GM23338 (cell line): ENCODE measurements around the gene EXOSC5. TPM values are rescaled to one million over a fixed set of nuclear protein-coding genes. Genes with fewer than 3 reads are reported as not detected.
A peak's percentile ranks its signal among the peaks of the same experiment; 100 is the strongest.

Experiments used
- ATAC-seq: fragments of 200-7000 bp; cut with Tn5 transposase; 3 replicates; pipeline ENCODE4 v1.9.1; 2020
- DNase-seq: peaks from one replicate; pipeline ENCODE4 v3.0.0-alpha.2; 2015; ENCODE audit warnings: low spot score
- H2AFZ ChIP-seq: fragments of 200-600 bp; sonication (generic); 2 replicates; pipeline ENCODE4 v1.8.0; 2016; ENCODE audit warnings: antibody characterized with exemption, mild to moderate bottlenecking, moderate library complexity
- H3F3A ChIP-seq: fragments of 200-600 bp; sonication (generic); replicated peaks from 2 replicates; pipeline ENCODE4 v1.8.0; 2017; ENCODE audit warnings: antibody characterized with exemption, mixed run types, low read depth
- H3K27ac ChIP-seq: fragments of 200-600 bp; sonication (generic); 2 replicates; pipeline ENCODE4 v1.6.1; 2016; ENCODE audit warnings: low read depth
- H3K27me3 ChIP-seq: fragments of 200-600 bp; sonication (generic); 2 replicates; pipeline ENCODE4 v1.8.0; 2016; ENCODE audit warnings: mild to moderate bottlenecking, mixed run types, moderate library complexity; ENCODE audit not compliant: insufficient read depth
- H3K36me3 ChIP-seq: fragments of 200-600 bp; sonication (generic); 2 replicates; pipeline ENCODE4 v1.8.0; 2016; ENCODE audit warnings: mild to moderate bottlenecking; ENCODE audit not compliant: insufficient read depth
- H3K4me1 ChIP-seq: fragments of 200-600 bp; sonication (generic); 2 replicates; pipeline ENCODE4 v1.8.0; 2016; ENCODE audit warnings: mild to moderate bottlenecking, moderate library complexity; ENCODE audit not compliant: insufficient read depth
- H3K4me2 ChIP-seq: fragments of 200-600 bp; sonication (generic); 2 replicates; pipeline ENCODE4 v1.7.1; 2017; ENCODE audit warnings: mixed run types
- H3K4me3 ChIP-seq: fragments of 200-600 bp; sonication (generic); 2 replicates; pipeline ENCODE4 v1.6.1; 2016; ENCODE audit warnings: mixed run types
- H3K79me2 ChIP-seq: fragments of 200-600 bp; sonication (generic); replicated peaks from 2 replicates; pipeline ENCODE4 v1.8.0; 2017; ENCODE audit warnings: mild to moderate bottlenecking; ENCODE audit not compliant: insufficient read depth
- H3K9me2 ChIP-seq: fragments of 200-600 bp; sonication (generic); 2 replicates; pipeline ENCODE4 v1.8.0; 2017; ENCODE audit not compliant: insufficient read depth
- H4K20me1 ChIP-seq: fragments of 200-600 bp; sonication (generic); replicated peaks from 2 replicates; pipeline ENCODE4 v1.8.0; 2017; ENCODE audit warnings: mild to moderate bottlenecking; ENCODE audit not compliant: insufficient read depth
- H3K27ac Mint-ChIP-seq: 2 replicates; pipeline ENCODE4 v1.8.0; 2020; ENCODE audit warnings: inconsistent platforms, mild to moderate bottlenecking, moderate library complexity, mixed read lengths
- H3K27me3 Mint-ChIP-seq: 3 replicates; pipeline ENCODE4 v1.8.0; 2022; ENCODE audit warnings: low read depth, mild to moderate bottlenecking, moderate library complexity, mixed read lengths, inconsistent platforms; ENCODE audit not compliant: insufficient read depth, poor library complexity
- H3K36me3 Mint-ChIP-seq: 3 replicates; pipeline ENCODE4 v1.8.0; 2021; ENCODE audit warnings: low read depth, mild to moderate bottlenecking, inconsistent platforms, moderate library complexity, mixed read lengths
- H3K4me1 Mint-ChIP-seq: 3 replicates; pipeline ENCODE4 v1.8.0; 2020; ENCODE audit warnings: mild to moderate bottlenecking, inconsistent platforms, mixed read lengths
- H3K4me3 Mint-ChIP-seq: 3 replicates; pipeline ENCODE4 v1.8.0; 2021; ENCODE audit warnings: moderate library complexity, mild to moderate bottlenecking, inconsistent platforms, mixed read lengths
- H3K9me3 Mint-ChIP-seq: 3 replicates; pipeline ENCODE4 v1.8.0; 2020; ENCODE audit warnings: moderate library complexity, mild to moderate bottlenecking, inconsistent platforms, mixed read lengths
- CTCF ChIP-seq, 2 experiments: fragments of 200-600 bp in 1 of 2; sonication (generic) in 1 of 2; conservative IDR thresholded peaks; 2 replicates each; pipeline versions ENCODE4 v1.5.1 to v1.6.1; 2016 to 2017; ENCODE audit warnings: antibody characterized with exemption in 2 of 2, low read depth in 2 of 2, mild to moderate bottlenecking in 2 of 2, moderate library complexity in 1 of 2
- EZH2 ChIP-seq: fragments of 200-600 bp; sonication (generic); IDR thresholded peaks from one replicate; pipeline ENCODE4 v1.8.0; 2017; ENCODE audit warnings: antibody characterized with exemption, mild to moderate bottlenecking, low read depth; ENCODE audit not compliant: unreplicated experiment
- JUNB ChIP-seq: IDR thresholded peaks from one replicate; pipeline ENCODE4 v1.6.1; 2016; ENCODE audit warnings: antibody characterized with exemption; ENCODE audit not compliant: unreplicated experiment
- NANOG ChIP-seq: IDR thresholded peaks from 2 replicates; pipeline ENCODE4 v1.6.1; 2016; ENCODE audit warnings: antibody characterized with exemption, borderline replicate concordance
- REST ChIP-seq: IDR thresholded peaks from one replicate; pipeline ENCODE4 v1.6.1; 2018; ENCODE audit warnings: antibody characterized with exemption; ENCODE audit not compliant: unreplicated experiment
- ZNF462 ChIP-seq: fragments of 250-450 bp; sonication (Bioruptor Pico); IDR thresholded peaks from 2 replicates; pipeline ENCODE4 v1.5.0; 2020; ENCODE audit warnings: mild to moderate bottlenecking, moderate library complexity
- polyA plus RNA-seq: library from polyadenylated mRNA; unstranded; fragments of >200 nt; fragmentation: Nextera tagmentation; extraction: Ambion mirVana; gene quantifications from 2 replicates; pipeline ENCODE4 v1.2.1, GENCODE V29; 2016
- total RNA-seq: library from RNA; depleted of rRNA; stranded (reverse); fragments of >200 nt; shearing (Covaris generic); gene quantifications from 2 replicates; pipeline ENCODE4 v1.2.3, GENCODE V29; 2014

The EXOSC5 gene
- total and polyA plus RNA-seq, 2 experiments from 2014 or later = 65.1 to 125 TPM

GRCh38 chr19:41445575-41445974 lies 48.4 kb upstream of the EXOSC5 start (continued):
- TF ChIP-seq ZNF462 (no peak), JUNB (no peak), NANOG (no peak), REST (no peak)

- H3K4me3 Mint-ChIP-seq = no peak overlapping the region
- Histone ChIP-seq H2AFZ (peak overlapping the region; percentile 47), H4K20me1 (no peaks in the 10 kb centered on the region), H3K27me3 (peaks cover 13% of the 10 kb centered on the region; the same call in 1 of the 2 replicates), H3K79me2 (peaks cover under 1% of the 10 kb centered on the region), H3K4me2 (no peak overlapping the region; the same call in 1 of the 2 replicates), H3K36me3 (no peaks in the 10 kb centered on the region), H3F3A (no peaks in the 10 kb centered on the region), H3K4me3 (no peak overlapping the region), H3K4me1 (peaks cover 2% of the 10 kb centered on the region), H3K9me2 (no peaks in the 10 kb centered on the region), H3K27ac (no peak overlapping the region)
- H3K27me3 Mint-ChIP-seq = peaks cover 11% of the 10 kb centered on the region
- H3K4me1 Mint-ChIP-seq = peaks cover 12% of the 10 kb centered on the region
- DNase-seq = no peak
- ATAC-seq = no peak
- H3K9me3 Mint-ChIP-seq = peaks cover 3% of the 10 kb centered on the region; the same call in 2 of the 3 replicates
- H3K36me3 Mint-ChIP-seq = no peaks in the 10 kb centered on the region
- no peak overlapping the region for H3K27ac Mint-ChIP-seq
- TF ChIP-seq CTCF (conservative IDR thresholded peaks at IDR 0.05; ENCODE audit: low read depth in 2 of 2) (0 out of 4 replicates have a peak, but pooled peaks of 1 of the 2 experiments have one; percentile 1), EZH2 (no peak)
Measured at GRCh38 chr19:41443813-41444455, 46.8 kb upstream of the EXOSC5 start.
